ENCODE measurements around the gene ST7. TPM values are rescaled to one million over a fixed set of nuclear protein-coding genes. Genes with fewer than 3 reads are reported as not detected.
"Not testable (repeated sequence)": the region's sequence is repeated elsewhere in the genome, so short reads cannot be mapped to it uniquely, and the experiment has no call there.

ST7 gene
- total and polyA plus RNA-seq, 4 donors, result 22.4 to 57.2 (median 41.6) TPM

- 73 to 78% methylated on average over 3 of the region's 3 CpGs for WGBS, 2 donors
- Histone ChIP-seq H3K27me3 (ENCODE audit: control insufficient read depth in 3 of 3, insufficient read depth in 3 of 3, low read length in 2 of 3) (no peaks in the 10 kb centered on the region), H3K36me3 (ENCODE audit: control insufficient read depth in 4 of 4, insufficient read depth in 4 of 4, low read length in 4 of 4) (peaks cover 0 to 2% (median under 1%) of the 10 kb centered on the region in 4 donors), H3K9ac (ENCODE audit: insufficient read depth in 1 of 2, low read length in 2 of 2) (no peak overlapping the region), H3K27ac (ENCODE audit: low read depth in 1 of 2, low read length in 1 of 2) (no peak overlapping the region), H3K9me3 (ENCODE audit: control insufficient read depth in 4 of 4, insufficient read depth in 3 of 4, low read length in 3 of 4) (no peaks in the 10 kb centered on the region), H3K4me1 (ENCODE audit: control insufficient read depth in 5 of 5, insufficient read depth in 5 of 5, low read length in 5 of 5) (peaks cover 0 to 12% (median 0%) of the 10 kb centered on the region in 5 donors), H3K4me3 (no peak overlapping the region)
- no peak for TF ChIP-seq CTCF (IDR thresholded peaks at IDR 0.05; ENCODE audit: control extremely low read depth, extremely low read depth)
- no peak for ATAC-seq (ENCODE audit: insufficient read depth, low FRiP score)
- no peak for DNase-seq
These were observed 16.1 kb downstream of the ST7 start for GRCh38 chr7:116969371-116969902.

- DNase-seq, result no peak
- ATAC-seq (ENCODE audit: insufficient read depth, low FRiP score), result no peak
- Histone ChIP-seq H3K9me3 (ENCODE audit: control insufficient read depth in 4 of 4, insufficient read depth in 3 of 4, low read length in 3 of 4) (no peaks in the 10 kb centered on the region), H3K4me1 (ENCODE audit: control insufficient read depth in 5 of 5, insufficient read depth in 5 of 5, low read length in 5 of 5) (peaks cover 0 to 12% (median 0%) of the 10 kb centered on the region in 5 donors), H3K27ac (ENCODE audit: low read depth in 1 of 2, low read length in 1 of 2) (no peak overlapping the region), H3K36me3 (ENCODE audit: control insufficient read depth in 4 of 4, insufficient read depth in 4 of 4, low read length in 4 of 4) (peaks cover 0 to 2% (median under 1%) of the 10 kb centered on the region in 4 donors), H3K9ac (ENCODE audit: insufficient read depth in 1 of 2, low read length in 2 of 2) (no peak overlapping the region), H3K27me3 (ENCODE audit: control insufficient read depth in 3 of 3, insufficient read depth in 3 of 3, low read length in 2 of 3) (no peaks in the 10 kb centered on the region), H3K4me3 (no peak overlapping the region)
- WGBS, 2 donors, result 34 to 75% methylated on average over 3 of the region's 3 CpGs
- no peak for TF ChIP-seq CTCF (IDR thresholded peaks at IDR 0.05; ENCODE audit: control extremely low read depth, extremely low read depth)
These were observed 17.1 kb downstream of the ST7 start for GRCh38 chr7:116970238-116970910.

- peaks cover 0 to 12% (median 0%) of the 10 kb centered on the region in 5 donors for H3K4me1 ChIP-seq (ENCODE audit: control insufficient read depth in 5 of 5, insufficient read depth in 5 of 5, low read length in 5 of 5)
- H3K9ac ChIP-seq (ENCODE audit: insufficient read depth in 1 of 2, low read length in 2 of 2); DNase-seq; ATAC-seq (ENCODE audit: insufficient read depth, low FRiP score); H3K27me3 ChIP-seq (ENCODE audit: control insufficient read depth in 3 of 3, insufficient read depth in 3 of 3, low read length in 2 of 3); H3K4me3 ChIP-seq; H3K9me3 ChIP-seq (ENCODE audit: control insufficient read depth in 4 of 4, insufficient read depth in 3 of 4, low read length in 3 of 4); H3K27ac ChIP-seq (ENCODE audit: low read depth in 1 of 2, low read length in 1 of 2); H3K36me3 ChIP-seq (ENCODE audit: control insufficient read depth in 4 of 4, insufficient read depth in 4 of 4, low read length in 4 of 4): not testable (repeated sequence)
These were observed 17.9 kb downstream of the ST7 start for GRCh38 chr7:116971153-116971552.

- Histone ChIP-seq H3K4me3 (no peak overlapping the region), H3K36me3 (ENCODE audit: control insufficient read depth in 4 of 4, insufficient read depth in 4 of 4, low read length in 4 of 4) (peaks cover 0 to 2% (median under 1%) of the 10 kb centered on the region in 4 donors), H3K9me3 (ENCODE audit: control insufficient read depth in 4 of 4, insufficient read depth in 3 of 4, low read length in 3 of 4) (no peaks in the 10 kb centered on the region), H3K27me3 (ENCODE audit: control insufficient read depth in 3 of 3, insufficient read depth in 3 of 3, low read length in 2 of 3) (no peaks in the 10 kb centered on the region), H3K9ac (ENCODE audit: insufficient read depth in 1 of 2, low read length in 2 of 2) (no peak overlapping the region), H3K27ac (ENCODE audit: low read depth in 1 of 2, low read length in 1 of 2) (no peak overlapping the region), H3K4me1 (ENCODE audit: control insufficient read depth in 5 of 5, insufficient read depth in 5 of 5, low read length in 5 of 5) (peaks cover 0 to 12% (median 0%) of the 10 kb centered on the region in 5 donors)
- no peak for TF ChIP-seq CTCF (IDR thresholded peaks at IDR 0.05; ENCODE audit: control extremely low read depth, extremely low read depth)
- ATAC-seq (ENCODE audit: insufficient read depth, low FRiP score) (no peak), DNase-seq (no peak)
- WGBS, 2 donors, result 89 to 95% methylated on average over 4 of the region's 4 CpGs
These were observed 18.6 kb downstream of the ST7 start for GRCh38 chr7:116971869-116972268.

- 88 to 97% methylated on average over 3 of the region's 3 CpGs for WGBS, 2 donors
- not testable (repeated sequence) for H3K27ac ChIP-seq (ENCODE audit: low read depth in 1 of 2, low read length in 1 of 2); H3K36me3 ChIP-seq (ENCODE audit: control insufficient read depth in 4 of 4, insufficient read depth in 4 of 4, low read length in 4 of 4); H3K9me3 ChIP-seq (ENCODE audit: control insufficient read depth in 4 of 4, insufficient read depth in 3 of 4, low read length in 3 of 4); H3K4me3 ChIP-seq; H3K27me3 ChIP-seq (ENCODE audit: control insufficient read depth in 3 of 3, insufficient read depth in 3 of 3, low read length in 2 of 3); DNase-seq; ATAC-seq (ENCODE audit: insufficient read depth, low FRiP score); H3K4me1 ChIP-seq (ENCODE audit: control insufficient read depth in 5 of 5, insufficient read depth in 5 of 5, low read length in 5 of 5); H3K9ac ChIP-seq (ENCODE audit: insufficient read depth in 1 of 2, low read length in 2 of 2)
These were observed 21.7 kb downstream of the ST7 start for GRCh38 chr7:116975024-116975423.
